HG03439 (cell line): ENCODE data around the gene PSMB1.
"Not testable (repeated sequence)": the region's sequence is repeated elsewhere in the genome, so short reads cannot be mapped to it uniquely, and the experiment has no call there.

ENCODE experiments used
- ATAC-seq: cut with Tn5 transposase; IDR thresholded peaks from one replicate; pipeline ENCODE4 v1.9.1; 2021; ENCODE audit warnings: mild to moderate bottlenecking, moderate library complexity; ENCODE audit not compliant: unreplicated experiment

The PSMB1 gene

GRCh38 chr6:170504479-170504878, 48.6 kb downstream of the PSMB1 start:
- ATAC-seq = no peak

DNA sequence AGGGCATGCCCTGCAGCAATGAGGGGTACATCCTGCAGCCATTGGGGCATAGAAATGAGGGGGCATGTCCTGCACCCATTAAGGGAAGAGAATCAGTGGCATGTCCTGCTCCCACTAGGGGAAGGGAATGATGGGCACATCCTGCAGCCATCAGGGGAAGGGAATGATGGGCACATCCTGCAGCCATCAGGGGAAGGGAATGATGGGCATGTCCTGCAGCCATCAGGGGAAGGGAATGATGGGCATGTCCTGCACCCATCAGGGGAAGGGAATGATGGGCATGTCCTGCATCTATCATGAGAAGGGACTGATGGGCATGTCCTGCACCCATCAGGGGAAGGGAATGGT, 49.7 kb downstream of the PSMB1 start:
- ATAC-seq = no peak

DNA sequence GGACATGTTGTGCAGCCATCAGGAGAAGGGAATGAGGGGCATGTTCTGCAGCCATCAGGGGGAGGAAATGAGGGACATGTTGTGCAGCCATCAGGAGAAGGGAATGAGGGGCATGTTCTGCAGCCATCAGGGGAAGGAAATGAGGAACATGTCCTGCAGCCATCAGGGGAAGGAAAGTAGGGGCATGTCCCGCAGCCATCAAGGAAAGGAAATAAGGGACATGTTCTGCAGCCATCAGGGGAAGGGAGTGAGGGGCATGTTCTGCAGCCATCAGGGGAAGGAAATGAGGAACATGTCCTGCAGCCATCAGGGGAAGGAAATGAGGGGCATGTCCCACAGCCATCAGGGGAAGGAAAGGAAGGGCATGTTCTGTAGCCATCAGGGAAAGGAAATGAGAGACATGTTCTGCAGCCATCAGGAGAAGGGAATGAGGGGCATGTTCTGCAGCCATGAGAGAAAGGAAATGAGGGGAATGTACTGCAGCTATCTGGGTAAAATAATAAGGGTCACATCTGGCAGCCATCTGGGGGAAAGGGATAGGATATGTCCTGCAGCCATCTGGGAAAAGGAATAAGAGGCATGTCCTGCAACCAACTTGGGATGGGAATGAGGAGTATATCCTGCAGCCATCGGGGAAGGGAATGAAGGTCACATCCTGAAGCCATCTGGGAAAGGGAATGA, 50.2 kb downstream of the PSMB1 start:
- ATAC-seq = not testable (repeated sequence)

GRCh38 chr6:170502268-170502667, 50.8 kb downstream of the PSMB1 start:
- not testable (repeated sequence) for ATAC-seq

DNA sequence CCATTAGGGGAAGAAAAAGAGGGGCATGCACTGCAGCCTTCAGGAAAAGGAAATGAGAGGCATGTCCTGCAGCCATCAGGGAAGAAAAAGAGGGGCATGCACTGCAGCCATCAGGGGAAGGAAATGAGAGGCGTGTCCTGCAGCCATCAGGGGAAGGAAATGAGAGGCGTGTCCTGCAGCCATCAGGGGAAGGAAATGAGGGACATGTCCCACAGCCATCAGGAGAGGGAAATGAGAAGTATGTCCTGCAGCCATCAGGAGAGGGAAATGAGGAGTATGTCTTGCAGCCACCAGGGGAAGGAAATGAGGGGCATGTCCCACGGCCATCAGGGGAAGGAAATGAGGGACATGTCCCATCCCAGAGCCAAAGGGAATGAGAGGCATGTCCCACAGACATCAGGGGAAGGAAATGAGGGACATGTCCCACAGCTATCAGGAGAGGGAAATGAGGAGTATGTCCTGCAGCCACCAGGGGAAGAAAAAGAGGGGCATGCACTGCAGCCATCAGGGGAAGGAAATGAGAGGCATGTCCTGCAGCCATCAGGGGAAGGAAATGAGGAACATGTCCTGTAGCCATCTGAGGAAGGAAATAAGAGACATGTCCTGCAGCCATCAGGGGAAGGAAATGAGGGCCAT, 52.0 kb downstream of the PSMB1 start:
- ATAC-seq = no peak

DNA sequence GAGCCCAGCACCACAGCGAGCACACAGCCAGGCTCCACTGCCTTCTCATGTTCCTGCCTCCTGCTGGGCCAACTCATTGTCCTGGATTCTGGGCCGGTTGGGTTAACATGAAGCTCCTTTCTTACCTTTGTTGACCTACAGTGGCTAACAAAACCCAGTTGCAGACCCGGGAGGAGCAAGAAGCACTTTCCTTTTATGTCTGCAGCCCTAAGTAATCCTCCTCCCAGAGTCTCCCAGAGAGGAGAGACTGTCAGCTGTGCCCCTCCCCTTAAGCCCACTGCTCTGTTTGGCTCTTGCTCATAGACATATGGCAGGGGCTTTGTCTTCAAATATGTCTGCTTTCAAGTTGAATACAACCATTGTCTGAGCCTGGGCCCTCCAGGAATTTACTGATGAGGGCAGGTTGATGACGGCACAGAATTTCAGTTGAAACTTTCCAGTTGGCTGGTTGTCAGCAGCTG, 55.2 kb downstream of the PSMB1 start:
- ATAC-seq = no peak

DNA sequence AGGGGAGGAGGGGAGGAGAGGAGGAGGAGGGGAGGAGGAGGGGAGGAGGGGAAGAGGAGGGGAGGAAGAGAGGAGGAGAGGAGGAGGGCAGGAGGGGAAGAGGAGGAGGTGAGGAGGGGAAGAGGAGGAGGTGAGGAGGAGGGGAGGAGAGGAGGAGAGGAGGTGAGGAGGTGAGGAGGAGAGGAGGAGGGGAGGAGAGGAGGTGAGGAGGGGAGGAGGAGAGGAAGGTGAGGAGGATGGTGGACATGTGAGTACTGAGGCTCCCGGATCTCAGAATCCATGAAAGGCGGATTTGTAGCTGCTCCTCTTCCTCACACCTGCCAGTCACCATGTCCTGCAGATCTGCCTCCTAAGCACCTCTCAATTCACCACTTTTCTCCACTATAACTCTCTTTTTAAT, 59.8 kb downstream of the PSMB1 start:
- no peak for ATAC-seq

DNA sequence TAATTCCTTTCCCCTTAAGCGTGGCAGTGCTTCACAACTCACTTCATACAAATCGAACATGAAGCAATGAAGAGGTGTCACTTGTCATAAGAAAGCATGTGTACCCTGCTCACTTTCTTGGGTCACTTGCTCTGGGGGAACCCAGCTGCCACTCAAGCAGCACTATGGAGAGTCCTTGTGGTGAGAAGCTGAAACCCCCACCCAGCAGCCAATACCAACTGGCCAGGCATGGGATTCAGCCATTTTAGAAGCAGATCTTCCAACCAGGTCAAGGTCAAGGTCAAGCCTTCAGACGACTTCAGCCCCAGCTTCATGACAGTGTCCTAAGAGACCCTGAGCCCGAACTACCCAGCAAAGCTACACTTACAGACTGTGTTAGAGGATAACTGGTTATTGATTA, 62.8 kb downstream of the PSMB1 start:
- no peak for ATAC-seq

DNA sequence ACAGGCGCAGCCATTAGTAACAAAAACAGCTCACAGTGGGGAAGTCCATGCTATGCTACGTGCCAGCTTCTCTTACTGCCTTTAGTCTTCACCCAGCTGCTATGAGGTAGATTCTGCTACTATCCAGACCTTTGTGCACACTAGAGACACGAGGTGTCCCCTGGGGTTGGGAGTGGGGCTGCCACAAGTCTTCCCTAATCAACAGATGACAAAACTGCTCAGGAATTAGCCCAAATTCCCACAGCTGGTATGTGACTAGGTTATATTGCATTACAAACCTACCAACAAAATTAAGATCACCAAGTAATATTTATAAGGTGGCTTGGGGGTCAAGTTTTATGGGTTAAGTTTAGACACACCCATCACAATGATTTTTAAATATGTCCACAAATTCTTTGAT, 63.3 kb downstream of the PSMB1 start:
- ATAC-seq = no peak

- ATAC-seq = no peak
Observed at GRCh38 chr6:170487707-170488329, 65.3 kb downstream of the PSMB1 start.

- ATAC-seq = no peak
Observed at GRCh38 chr6:170485159-170485558, 67.9 kb downstream of the PSMB1 start.
